Breast epithelium (tissue), 4 donors: Measurements from ENCODE around the gene DIP2B. TPM values are rescaled to one million over a fixed set of nuclear protein-coding genes. Genes with fewer than 3 reads are reported as not detected.

Experiments
- DNase-seq, 2 donors: peaks; one replicate each; pipeline ENCODE4 v3.0.0-alpha.2; 2019; ENCODE audit warnings: low spot score in 2 of 2
- H3K27ac ChIP-seq, 2 donors: fragments of 200-600 bp; sonication (generic) in 1 of 2; one replicate each; pipeline ENCODE4 v1.5.1; 2016 to 2019; ENCODE audit warnings: mild to moderate bottlenecking in 1 of 2
- H3K27me3 ChIP-seq, 2 donors: fragments of 200-600 bp; sonication (generic) in 1 of 2; one replicate each; pipeline versions ENCODE4 v1.5.1 to v1.6.0; 2017 to 2019; ENCODE audit warnings: control low read depth in 1 of 2, mild to moderate bottlenecking in 1 of 2
- H3K36me3 ChIP-seq: fragments of 200-600 bp; one replicate; pipeline ENCODE4 v1.5.1; 2019
- H3K4me1 ChIP-seq, 2 donors: fragments of 200-600 bp; sonication (generic); one replicate each; pipeline ENCODE4 v1.5.1; 2016 to 2019; ENCODE audit warnings: control low read depth in 1 of 2
- H3K4me3 ChIP-seq, 3 donors: fragments of 200-600 bp; sonication (generic); 1 replicate in 2 of 3; 2 replicates in 1 of 3; pipeline ENCODE4 v1.5.1; 2016 to 2019; ENCODE audit warnings: mild to moderate bottlenecking in 3 of 3, moderate library complexity in 2 of 3
- H3K9me3 ChIP-seq, 2 donors: fragments of 200-600 bp; sonication (generic) in 1 of 2; one replicate each; pipeline ENCODE4 v1.5.1; 2016 to 2019; ENCODE audit warnings: control low read depth in 1 of 2
- POLR2A ChIP-seq: fragments of 450-650 bp; IDR thresholded peaks from one replicate; pipeline ENCODE4 v1.6.1; 2016; ENCODE audit warnings: antibody characterized with exemption, mild to moderate bottlenecking, moderate library complexity
- POLR2AphosphoS5 ChIP-seq, 3 donors: sonication (generic); formaldehyde crosslinking; IDR thresholded peaks; one replicate each; pipeline ENCODE4 v1.6.1; 2017; ENCODE audit warnings: antibody characterized with exemption in 3 of 3
- intact Hi-C: fragments of 100-400 bp; cut with DNase I; formaldehyde crosslinking; loops from one replicate; pipeline ENCODE4 v1.15.1; 2023; ENCODE audit warnings: low total_unique reads
- total RNA-seq, 3 donors: library from RNA; depleted of rRNA; stranded (reverse); fragments of >200 nt; gene quantifications; one replicate each; pipeline ENCODE4 v1.1.0, GENCODE V29; 2016
- TF ChIP-seq, protein P1 (sequence below), 3 donors: fragments of 450-650 bp; IDR thresholded peaks; one replicate each; pipeline ENCODE4 v1.5.1; 2016 to 2017; ENCODE audit warnings: antibody characterized with exemption in 3 of 3, mild to moderate bottlenecking in 3 of 3, moderate library complexity in 3 of 3

The DIP2B gene
- total RNA-seq, 3 donors from 2014 or later: 26.6 to 44.8 (median 33.4) TPM

DNA sequence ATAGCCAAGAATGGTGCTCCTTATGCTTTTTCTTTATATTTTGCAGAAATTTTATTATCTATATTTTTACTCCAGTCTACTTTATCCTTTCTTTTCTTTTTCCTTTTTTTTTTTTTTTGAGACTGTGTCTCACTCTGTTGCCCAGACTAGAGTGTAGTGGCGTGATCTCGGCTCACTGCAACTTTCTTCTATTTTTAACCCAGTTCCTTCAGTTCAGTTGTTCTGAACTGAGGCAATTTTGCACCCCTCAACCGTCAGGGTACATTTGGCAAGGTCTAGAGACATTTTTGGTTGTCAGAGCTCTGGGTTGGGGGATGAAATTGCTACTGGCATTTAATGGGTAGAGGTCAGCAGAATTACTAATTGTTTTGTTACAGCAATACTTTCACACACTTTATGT, 75.7 kb downstream of the DIP2B start:
- no peaks in the 10 kb centered on the region for H3K36me3 ChIP-seq
- H3K27ac ChIP-seq: no peak overlapping the region
- no peaks in the 10 kb centered on the region for H3K27me3 ChIP-seq
- intact Hi-C loops: no loop called here
- no peaks in the 10 kb centered on the region for H3K9me3 ChIP-seq
- H3K4me3 ChIP-seq: no peak overlapping the region
- peaks cover 3 to 5% of the 10 kb centered on the region in 2 donors for H3K4me1 ChIP-seq
- TF ChIP-seq POLR2AphosphoS5 (IDR thresholded peaks at IDR 0.05): no peak
- TF ChIP-seq, protein P1, sequence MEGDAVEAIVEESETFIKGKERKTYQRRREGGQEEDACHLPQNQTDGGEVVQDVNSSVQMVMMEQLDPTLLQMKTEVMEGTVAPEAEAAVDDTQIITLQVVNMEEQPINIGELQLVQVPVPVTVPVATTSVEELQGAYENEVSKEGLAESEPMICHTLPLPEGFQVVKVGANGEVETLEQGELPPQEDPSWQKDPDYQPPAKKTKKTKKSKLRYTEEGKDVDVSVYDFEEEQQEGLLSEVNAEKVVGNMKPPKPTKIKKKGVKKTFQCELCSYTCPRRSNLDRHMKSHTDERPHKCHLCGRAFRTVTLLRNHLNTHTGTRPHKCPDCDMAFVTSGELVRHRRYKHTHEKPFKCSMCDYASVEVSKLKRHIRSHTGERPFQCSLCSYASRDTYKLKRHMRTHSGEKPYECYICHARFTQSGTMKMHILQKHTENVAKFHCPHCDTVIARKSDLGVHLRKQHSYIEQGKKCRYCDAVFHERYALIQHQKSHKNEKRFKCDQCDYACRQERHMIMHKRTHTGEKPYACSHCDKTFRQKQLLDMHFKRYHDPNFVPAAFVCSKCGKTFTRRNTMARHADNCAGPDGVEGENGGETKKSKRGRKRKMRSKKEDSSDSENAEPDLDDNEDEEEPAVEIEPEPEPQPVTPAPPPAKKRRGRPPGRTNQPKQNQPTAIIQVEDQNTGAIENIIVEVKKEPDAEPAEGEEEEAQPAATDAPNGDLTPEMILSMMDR (IDR thresholded peaks at IDR 0.05): no peak
- TF ChIP-seq POLR2A: no peak
- no peak for DNase-seq

DNA sequence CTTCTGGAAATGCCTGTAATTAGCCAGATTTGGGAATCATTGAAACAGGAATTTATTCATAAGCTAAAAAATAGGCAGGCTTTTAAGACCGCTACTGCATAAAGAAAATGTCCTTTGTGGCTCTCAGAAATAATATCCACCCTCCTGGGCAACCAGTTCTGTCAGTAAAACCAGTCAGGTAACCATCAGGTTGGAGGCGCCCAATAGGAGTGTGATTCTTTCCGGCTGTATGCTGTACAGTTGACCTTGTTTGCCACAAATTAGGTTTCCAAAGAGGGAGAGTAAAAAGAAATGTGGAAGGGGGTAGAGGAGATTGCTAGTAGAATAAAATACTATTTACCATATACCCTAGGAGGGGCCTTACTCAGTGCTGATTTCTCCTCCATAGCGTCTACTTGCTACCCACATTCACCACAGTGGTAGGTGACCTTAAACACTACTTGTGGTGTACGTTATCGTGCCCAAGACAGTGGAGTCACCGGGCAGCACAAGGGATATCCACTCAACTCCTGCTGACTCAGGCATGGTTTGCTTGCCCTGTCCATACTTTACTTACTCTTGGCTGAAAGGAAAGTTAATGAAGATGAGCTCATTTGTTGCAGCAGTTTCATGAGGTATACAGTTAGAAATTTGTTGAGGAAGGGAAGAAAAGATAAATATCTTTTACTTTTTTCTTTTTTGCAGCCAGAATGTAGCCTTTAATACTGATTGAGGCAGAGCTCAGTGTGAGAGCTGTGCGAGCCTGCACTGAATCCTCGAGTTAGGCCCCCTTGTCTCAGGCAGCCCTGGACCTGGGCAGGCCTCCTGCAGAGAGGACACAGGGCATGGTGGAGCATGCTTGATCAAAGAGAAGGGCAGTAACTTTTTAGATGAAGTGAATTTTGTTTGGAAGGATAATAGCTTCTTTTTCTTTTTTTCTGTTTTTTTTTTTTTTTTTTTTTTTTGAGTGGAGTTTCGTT, 76.7 kb downstream of the DIP2B start:
- intact Hi-C loops: no loop called here
- Histone ChIP-seq H3K27ac (peak overlapping the region in 1 of 2 donors; percentile 56), H3K36me3 (no peaks in the 10 kb centered on the region), H3K27me3 (no peaks in the 10 kb centered on the region), H3K4me3 (no peak overlapping the region), H3K4me1 (no peaks in the 10 kb centered on the region), H3K9me3 (no peaks in the 10 kb centered on the region)
- TF ChIP-seq, protein P1 (IDR thresholded peaks at IDR 0.05): no peak
- TF ChIP-seq POLR2A: no peak
- TF ChIP-seq POLR2AphosphoS5 (IDR thresholded peaks at IDR 0.05): no peak
- DNase-seq: no peak

DNA sequence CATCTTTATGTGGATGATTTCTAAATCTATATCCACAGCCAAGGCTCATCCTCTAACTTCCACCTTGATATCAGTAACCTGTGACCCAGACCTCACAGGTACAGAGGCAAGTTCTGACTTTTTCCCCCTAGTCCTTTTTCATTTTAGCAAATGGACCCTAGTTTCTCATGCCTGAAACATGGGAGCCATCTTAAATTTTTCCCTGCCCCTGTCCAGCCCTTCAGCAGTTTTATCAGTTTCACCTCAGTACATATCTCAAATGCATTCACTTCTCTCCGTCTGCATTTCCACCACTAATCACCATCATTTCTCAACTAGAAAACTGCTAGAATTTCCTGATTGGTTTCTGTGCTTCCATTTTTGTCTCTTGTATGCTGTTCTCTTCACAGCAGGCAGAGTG, 79.3 kb downstream of the DIP2B start:
- no peaks in the 10 kb centered on the region for H3K9me3 ChIP-seq
- TF ChIP-seq POLR2AphosphoS5 (IDR thresholded peaks at IDR 0.05) (no peak), POLR2A (no peak)
- TF ChIP-seq, protein P1 (IDR thresholded peaks at IDR 0.05): no peak
- no peaks in the 10 kb centered on the region for H3K27me3 ChIP-seq
- H3K27ac ChIP-seq: no peak overlapping the region
- no peaks in the 10 kb centered on the region for H3K4me1 ChIP-seq
- DNase-seq: no peak
- no peak overlapping the region for H3K4me3 ChIP-seq
- H3K36me3 ChIP-seq: no peaks in the 10 kb centered on the region
- intact Hi-C loops: no loop called here

DNA sequence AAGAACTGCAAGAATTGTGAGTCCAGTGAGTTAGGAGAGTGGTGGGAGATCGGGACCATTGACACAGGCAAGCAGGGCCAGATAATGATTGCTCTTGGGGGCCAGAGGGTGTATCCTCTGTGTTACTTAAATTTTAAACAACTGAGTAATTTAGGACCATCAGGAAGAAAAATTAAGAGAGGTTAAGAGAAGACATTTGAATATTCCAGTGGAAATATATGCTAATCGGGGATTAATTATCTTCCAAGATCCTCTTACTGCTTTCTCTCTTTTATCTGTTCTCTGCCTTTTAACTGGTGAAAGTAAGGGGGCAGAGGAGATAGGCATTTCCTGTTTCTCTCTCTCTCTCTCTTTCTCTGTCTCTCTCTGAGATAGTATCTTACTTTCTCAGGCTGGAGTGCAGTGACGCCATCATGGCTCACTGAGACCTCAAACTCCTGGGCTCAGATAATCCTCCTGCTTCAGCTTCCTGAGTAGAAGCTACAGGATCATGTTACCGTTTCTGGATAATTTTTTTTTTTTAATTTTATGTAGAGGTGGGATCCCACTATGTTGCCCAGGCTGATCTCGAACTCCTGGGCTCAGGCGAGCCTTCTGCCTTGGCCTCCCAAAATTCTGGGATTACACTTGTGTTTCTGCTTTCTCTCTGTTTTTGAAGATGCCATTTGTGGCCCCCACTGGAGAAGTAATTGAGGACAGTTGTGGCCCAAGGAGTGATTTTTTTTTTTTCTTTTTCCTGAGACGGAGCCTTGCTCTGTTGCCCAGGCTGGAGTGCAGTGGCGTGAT, 85.1 kb downstream of the DIP2B start:
- intact Hi-C loops: no loop called here
- no peaks in the 10 kb centered on the region for H3K36me3 ChIP-seq
- no peaks in the 10 kb centered on the region for H3K9me3 ChIP-seq
- TF ChIP-seq POLR2A: no peak
- no peaks in the 10 kb centered on the region for H3K4me1 ChIP-seq
- H3K27ac ChIP-seq: no peak overlapping the region
- DNase-seq: no peak
- no peaks in the 10 kb centered on the region for H3K27me3 ChIP-seq
- H3K4me3 ChIP-seq: no peak overlapping the region

DNA sequence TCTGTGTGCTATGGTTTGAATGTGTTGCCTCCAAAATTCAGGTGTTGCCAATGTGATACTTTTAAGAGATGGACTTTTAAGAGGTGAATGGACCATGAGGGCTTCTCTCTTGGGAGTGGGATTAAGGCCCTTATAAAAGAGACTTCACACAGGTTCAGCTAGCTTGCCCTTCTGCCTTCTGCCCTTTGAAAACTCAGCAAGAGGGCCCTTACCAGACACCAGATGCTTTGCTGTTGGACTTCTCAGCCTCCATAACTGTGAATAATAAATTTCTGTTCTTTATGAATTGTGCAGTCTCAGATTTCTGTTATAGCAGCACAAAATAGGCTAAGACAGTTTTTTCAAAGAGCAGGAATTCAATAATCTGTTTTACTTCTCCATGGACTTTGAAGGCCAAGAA, 86.1 kb downstream of the DIP2B start:
- TF ChIP-seq POLR2A (no peak), POLR2AphosphoS5 (IDR thresholded peaks at IDR 0.05) (no peak)
- TF ChIP-seq, protein P1 (IDR thresholded peaks at IDR 0.05): no peak
- Histone ChIP-seq H3K27me3 (no peaks in the 10 kb centered on the region), H3K9me3 (no peaks in the 10 kb centered on the region), H3K27ac (no peak overlapping the region), H3K36me3 (no peaks in the 10 kb centered on the region), H3K4me3 (no peak overlapping the region), H3K4me1 (no peaks in the 10 kb centered on the region)
- intact Hi-C loops: no loop called here
- DNase-seq: no peak
